H1 (cell line): ENCODE results near the gene THAP4. TPM values are rescaled to one million over a fixed set of nuclear protein-coding genes. Genes with fewer than 3 reads are reported as not detected.

Experiments used
- CTCF ChIA-PET: fragments of 300-600 bp; sonication (Branson Sonifier 250); formaldehyde crosslinking; loops from one replicate; lab custom pipeline; 2021; ENCODE audit not compliant: partially characterized antibody; lab: Charles Lee
- POLR2A ChIA-PET: fragments of 300-600 bp; sonication (Branson Sonifier 250); formaldehyde crosslinking; loops from one replicate; lab custom pipeline; 2021; ENCODE audit warnings: inconsistent platforms; ENCODE audit not compliant: partially characterized antibody; lab: Charles Lee
- DNase-seq, 2 experiments: peaks; one replicate each; pipeline versions ENCODE4 v3.0.0 to v3.0.0-alpha.2; 2010 to 2022; ENCODE audit warnings: low spot score in 2 of 2, low read depth in 1 of 2, mixed read lengths in 1 of 2
- FAIRE-seq: peaks from 2 replicates; lab custom pipeline; 2011; peaks lifted over from hg19 to GRCh38; lab: Jason Lieb, UNC
- H2AFZ ChIP-seq: 2 replicates; pipeline ENCODE4 v1.8.1; 2012; ENCODE audit warnings: low read length, inconsistent platforms
- H2AK5ac ChIP-seq: 2 replicates; pipeline ENCODE4 v1.6.1; 2013; ENCODE audit warnings: low read depth, low read length
- H2BK120ac ChIP-seq: replicated peaks from 2 replicates; pipeline ENCODE3; 2013; ENCODE audit warnings: low read depth, low read length, inconsistent platforms
- H2BK12ac ChIP-seq: 2 replicates; pipeline ENCODE4 v1.6.1; 2013; ENCODE audit warnings: low read depth, low read length
- H2BK15ac ChIP-seq: 2 replicates; pipeline ENCODE4 v1.6.1; 2013; ENCODE audit warnings: low read length
- H2BK20ac ChIP-seq: 2 replicates; pipeline ENCODE4 v1.6.1; 2013; ENCODE audit warnings: low read length
- H2BK5ac ChIP-seq: 2 replicates; pipeline ENCODE4 v1.6.1; 2013; ENCODE audit warnings: low read depth, low read length
- H3K14ac ChIP-seq: 2 replicates; pipeline ENCODE4 v1.6.1; 2013; ENCODE audit warnings: inconsistent platforms; ENCODE audit not compliant: insufficient read length
- H3K18ac ChIP-seq: 2 replicates; pipeline ENCODE4 v1.6.1; 2013; ENCODE audit warnings: low read length; ENCODE audit errors: extremely low read depth
- H3K23ac ChIP-seq: 2 replicates; pipeline ENCODE4 v1.6.1; 2013; ENCODE audit warnings: inconsistent platforms; ENCODE audit not compliant: insufficient read length
- H3K23me2 ChIP-seq: 2 replicates; pipeline ENCODE4 v1.6.1; 2013; ENCODE audit warnings: low read depth, low read length
- H3K27ac ChIP-seq: 2 replicates; pipeline ENCODE4 v1.6.1; 2011; ENCODE audit warnings: low read depth, low read length, inconsistent platforms
- H3K27me3 ChIP-seq, 4 experiments: replicated peaks in 1 of 4; 1 replicate in 1 of 4; 2 replicates in 3 of 4; pipeline versions ENCODE4 v1.6.1 to v1.8.1; 2011 to 2013; ENCODE audit warnings: low read length in 3 of 4, mild to moderate bottlenecking in 3 of 4, inconsistent platforms in 2 of 4, mixed read lengths in 2 of 4, moderate library complexity in 1 of 4; ENCODE audit not compliant: control insufficient read depth in 3 of 4, insufficient read depth in 3 of 4; ENCODE audit errors: extremely low read depth in 1 of 4
- H3K36me3 ChIP-seq, 4 experiments: 2 replicates each; pipeline versions ENCODE4 v1.6.1 to v1.8.1; 2011 to 2013; ENCODE audit warnings: mild to moderate bottlenecking in 4 of 4, low read length in 3 of 4, moderate library complexity in 2 of 4, control low read depth in 1 of 4, inconsistent platforms in 1 of 4; ENCODE audit not compliant: insufficient read depth in 4 of 4, control insufficient read depth in 2 of 4
- H3K4ac ChIP-seq: replicated peaks from 2 replicates; pipeline ENCODE3; 2013; ENCODE audit warnings: low read length, low read depth, mixed read lengths, inconsistent platforms; ENCODE audit not compliant: insufficient read length
- H3K4me1 ChIP-seq, 4 experiments: replicated peaks in 1 of 4; 1 replicate in 1 of 4; 2 replicates in 3 of 4; pipeline versions ENCODE4 v1.6.1 to v1.8.1; 2011 to 2013; ENCODE audit warnings: low read length in 3 of 4, inconsistent platforms in 2 of 4, mixed read lengths in 1 of 4; ENCODE audit not compliant: insufficient read depth in 4 of 4, control insufficient read depth in 3 of 4
- H3K4me2 ChIP-seq, 2 experiments: 2 replicates each; pipeline versions ENCODE4 v1.6.1 to v1.8.1; 2011 to 2013; ENCODE audit warnings: low read depth in 2 of 2, low read length in 2 of 2, control low read depth in 1 of 2, inconsistent platforms in 1 of 2, mild to moderate bottlenecking in 1 of 2; ENCODE audit not compliant: insufficient read depth in 1 of 2
- H3K4me3 ChIP-seq, 4 experiments: fragments of 200-600, 300-600 bp in 1 of 4; sonication (generic), shearing (Covaris generic), sonication (Bioruptor Twin) in 1 of 4; 2 replicates each; pipeline versions ENCODE4 v1.5.1 to v1.8.1; 2011 to 2016; ENCODE audit warnings: low read length in 4 of 4, low read depth in 3 of 4, control low read depth in 2 of 4, inconsistent platforms in 2 of 4, mild to moderate bottlenecking in 2 of 4, mixed read lengths in 1 of 4, moderate library complexity in 1 of 4; ENCODE audit not compliant: insufficient read depth in 2 of 4; ENCODE audit errors: extremely low read depth in 1 of 4
- H3K56ac ChIP-seq: replicated peaks from 2 replicates; pipeline ENCODE3; 2013; ENCODE audit warnings: low read depth, mild to moderate bottlenecking, mixed read lengths, low read length, inconsistent platforms; ENCODE audit not compliant: insufficient read length
- H3K79me1 ChIP-seq: 2 replicates; pipeline ENCODE4 v1.6.1; 2013; ENCODE audit warnings: low read depth, low read length, control low read depth
- H3K79me2 ChIP-seq, 2 experiments: 2 replicates each; pipeline versions ENCODE4 v1.6.1 to v1.8.1; 2012 to 2013; ENCODE audit warnings: low read length in 2 of 2, mild to moderate bottlenecking in 2 of 2, inconsistent platforms in 1 of 2; ENCODE audit not compliant: insufficient read depth in 2 of 2, control insufficient read depth in 1 of 2
- H3K9ac ChIP-seq, 4 experiments: replicated peaks in 1 of 4; 1 replicate in 1 of 4; 2 replicates in 3 of 4; pipeline versions ENCODE4 v1.6.1 to v1.8.1; 2011 to 2013; ENCODE audit warnings: low read depth in 3 of 4, low read length in 3 of 4, control low read depth in 2 of 4, mild to moderate bottlenecking in 2 of 4, moderate library complexity in 2 of 4, inconsistent platforms in 1 of 4; ENCODE audit errors: extremely low read depth in 1 of 4
- H3K9me3 ChIP-seq, 2 experiments: 2 replicates each; pipeline versions ENCODE4 v1.6.1 to v1.8.1; 2012 to 2013; ENCODE audit warnings: mild to moderate bottlenecking in 2 of 2, moderate library complexity in 2 of 2, control low read depth in 1 of 2, inconsistent platforms in 1 of 2, low read depth in 1 of 2, low read length in 1 of 2, mixed read lengths in 1 of 2; ENCODE audit not compliant: insufficient read depth in 2 of 2
- H4K20me1 ChIP-seq, 2 experiments: replicated peaks in 1 of 2; 2 replicates each; pipeline versions ENCODE3 to v1.8.1; 2011 to 2013; ENCODE audit warnings: inconsistent platforms in 2 of 2, low read length in 2 of 2, mild to moderate bottlenecking in 1 of 2; ENCODE audit not compliant: insufficient read depth in 2 of 2, control insufficient read depth in 1 of 2
- H4K5ac ChIP-seq: 2 replicates; pipeline ENCODE4 v1.6.1; 2013; ENCODE audit warnings: low read length, low read depth, mixed read lengths, inconsistent platforms; ENCODE audit not compliant: insufficient read length
- H4K8ac ChIP-seq: 2 replicates; pipeline ENCODE4 v1.8.0; 2013; ENCODE audit warnings: mild to moderate bottlenecking, moderate library complexity, low read length, inconsistent platforms; ENCODE audit not compliant: insufficient read depth; ENCODE audit errors: extremely low read depth
- H4K91ac ChIP-seq: replicated peaks from 2 replicates; pipeline ENCODE3; 2013; ENCODE audit warnings: low read length, mixed read lengths, inconsistent platforms; ENCODE audit not compliant: insufficient read length
- ATF3 ChIP-seq: IDR thresholded peaks from 2 replicates; pipeline ENCODE4 v1.6.1; 2011; ENCODE audit warnings: low read depth, mild to moderate bottlenecking, low read length; ENCODE audit not compliant: insufficient read depth
- POLR2A ChIP-seq, 2 experiments: IDR thresholded peaks; 1 replicate in 1 of 2; 2 replicates in 1 of 2; pipeline ENCODE4 v1.6.1; 2011; ENCODE audit warnings: low read depth in 2 of 2, low read length in 2 of 2, mild to moderate bottlenecking in 2 of 2; ENCODE audit errors: control extremely low read depth in 1 of 2
- SIRT6 ChIP-seq: IDR thresholded peaks from one replicate; pipeline ENCODE4 v1.7.1; 2012; ENCODE audit warnings: low read length, inconsistent platforms
- SRF ChIP-seq: IDR thresholded peaks from 2 replicates; pipeline ENCODE4 v1.6.1; 2011; ENCODE audit warnings: mild to moderate bottlenecking, low read depth, low read length, moderate library complexity
- TCF12 ChIP-seq: IDR thresholded peaks from 2 replicates; pipeline ENCODE4 v1.6.1; 2011; ENCODE audit warnings: low read depth, mild to moderate bottlenecking, low read length
- ZNF274 ChIP-seq: IDR thresholded peaks from 2 replicates; pipeline ENCODE4 v1.7.0; 2012; ENCODE audit warnings: low read length, borderline replicate concordance; ENCODE audit errors: extremely low read depth
- WGBS, 2 experiments: shearing (Covaris generic) in 1 of 2; methylation state at CpG; one replicate each; pipeline versions ENCODE4 v1.1.6 to v1.1.7; 2013 to 2015; ENCODE audit warnings: low lambda C conversion rate in 2 of 2, mixed read lengths in 2 of 2, inconsistent platforms in 1 of 2, low coverage in 1 of 2, missing lambda C conversion rate in 1 of 2; ENCODE audit not compliant: insufficient replicate concordance in 2 of 2, insufficient coverage in 1 of 2, insufficient read length in 1 of 2; ENCODE audit errors: extremely low coverage in 1 of 2, missing lambda C conversion rate in 1 of 2; 5-methylcytosine and 5-hydroxymethylcytosine counted together
- polyA plus RNA-seq, 7 experiments: library from polyadenylated mRNA; depleted of rRNA in 3 of 7; stranded (reverse) in 5 of 7; unstranded in 2 of 7; fragments of >200 nt in 5 of 7; fragments of 200-250 nt in 2 of 7; gene quantifications; 1 replicate in 5 of 7; 2 replicates in 1 of 7; 4 replicates in 1 of 7; pipeline versions ENCODE4 v1.2.1 to v1.2.3, GENCODE V29; 2011 to 2013; ENCODE audit warnings: missing spikeins in 2 of 7, mixed read lengths in 2 of 7
- total RNA-seq: library from RNA; stranded (reverse); fragmentation: NEBNext Ultra II Directional; extraction: Animal tissue kit (Norgen Biotek cat#: 25700); gene quantifications from 2 replicates; pipeline ENCODE4 v1.2.1, GENCODE V29; 2021

Gene THAP4
- total and polyA plus RNA-seq, 2 of the 8 experiments (the other 6 are each of a cell fraction or from before 2014, with no cell fraction given): 78.9 to 83.6 TPM

- peak overlapping the region; percentile 29; the same call in 1 of the 2 replicates for H2AFZ ChIP-seq
- peak overlapping the region; percentile 37 for H3K56ac ChIP-seq
- POLR2A ChIA-PET: interaction anchor here (0.5 to 20.2 kb wide), 12 partner anchors 10 to 194 kb away, joined by 3 to 265 read pairs (median 4); partner anchors contain the start of genes ATG4B, ING5 and THAP4
- TF ChIP-seq ZNF274: no peak
- no peak for TF ChIP-seq TCF12
- no peak for TF ChIP-seq SRF
- no peak for TF ChIP-seq SIRT6
- TF ChIP-seq POLR2A (IDR thresholded peaks at IDR 0.05; ENCODE audit: control extremely low read depth in 1 of 2, low read depth in 2 of 2, low read length in 2 of 2): no peak
- no peak for TF ChIP-seq ATF3
- TF ChIP-seq, all 59 proteins: peak for 0
- DNase-seq (no peak), FAIRE-seq (no peak)
- Histone ChIP-seq H4K91ac (peak overlapping the region; percentile 34), H2BK120ac (no peak overlapping the region), H2BK12ac (no peak overlapping the region), H3K14ac (no peak overlapping the region), H3K23ac (no peak overlapping the region), H3K4me1 (peaks cover 0 to 8% (median 0%) of the 10 kb centered on the region in 4 experiments; a peak in 1 of 7 replicates), H3K9me3 (no peaks in the 10 kb centered on the region), H3K4me2 (peak overlapping the region; percentile 59 to 86), H3K4ac (peak overlapping the region; percentile 14), H4K5ac (no peak overlapping the region), H2BK20ac (no peak overlapping the region), H3K27me3 (no peaks in the 10 kb centered on the region), H3K36me3 (peaks cover 8 to 36% (median 16%) of the 10 kb centered on the region in 4 experiments; a peak in 7 of 8 replicates), H4K8ac (peak overlapping the region; percentile 93), H3K79me1 (peaks cover 6% of the 10 kb centered on the region), H2AK5ac (no peak overlapping the region), H3K4me3 (peak overlapping the region; percentile 84 to 94 (median 91)), H3K23me2 (peaks cover 4% of the 10 kb centered on the region; the same call in 1 of the 2 replicates), H3K27ac (peak overlapping the region; percentile 88), H3K79me2 (peaks cover 0 to 23% of the 10 kb centered on the region in 2 experiments; a peak in 2 of 4 replicates), H2BK15ac (no peak overlapping the region), H4K20me1 (peaks cover 0 to 6% of the 10 kb centered on the region in 2 experiments), H2BK5ac (no peak overlapping the region; the same call in 1 of the 2 replicates), H3K9ac (peak overlapping the region; percentile 81 to 95 (median 87)), H3K18ac (peak overlapping the region; percentile 60; the same call in 1 of the 2 replicates)
- CTCF ChIA-PET: interaction anchor here (1.0 to 3.4 kb wide), 4 partner anchors 10 to 88 kb away, joined by 3 to 11 read pairs (median 8); partner anchors contain the start of gene ING5
- 2% methylated on average over 36 of the region's 37 CpGs; no CpG with 5 or more reads in 1 of the 2 experiments for WGBS, 2 experiments
These were observed 49.3 kb upstream of the THAP4 start for GRCh38 chr2:241686324-241686649.
